Ishikawa (cell line): ENCODE results near the gene AP1M2.

Experiments
- CEBPB ChIP-seq: IDR thresholded peaks from 2 replicates; pipeline ENCODE4 v1.6.1; 2012
- CREB1 ChIP-seq: IDR thresholded peaks from 2 replicates; pipeline ENCODE4 v1.6.1; 2012; ENCODE audit warnings: low read depth
- EGR1 ChIP-seq: IDR thresholded peaks from 2 replicates; pipeline ENCODE4 v1.6.1; 2012
- EP300 ChIP-seq: IDR thresholded peaks from 2 replicates; pipeline ENCODE4 v1.6.1; 2012; ENCODE audit warnings: borderline replicate concordance
- FOXM1 ChIP-seq: IDR thresholded peaks from 2 replicates; pipeline ENCODE4 v1.6.1; 2012; ENCODE audit warnings: low read depth, borderline replicate concordance
- MAX ChIP-seq: IDR thresholded peaks from 2 replicates; pipeline ENCODE4 v1.6.1; 2012
- NFIC ChIP-seq: IDR thresholded peaks from 2 replicates; pipeline ENCODE4 v1.6.1; 2012
- RAD21 ChIP-seq: IDR thresholded peaks from 2 replicates; pipeline ENCODE4 v1.6.1; 2012; ENCODE audit warnings: low read depth
- REST ChIP-seq: IDR thresholded peaks from 2 replicates; pipeline ENCODE4 v1.6.1; 2012; ENCODE audit warnings: low read depth, mild to moderate bottlenecking
- TAF1 ChIP-seq: IDR thresholded peaks from 2 replicates; pipeline ENCODE4 v1.6.1; 2012; ENCODE audit warnings: low read depth, mild to moderate bottlenecking
- TCF12 ChIP-seq: IDR thresholded peaks from 2 replicates; pipeline ENCODE4 v1.6.1; 2012; ENCODE audit warnings: low read depth
- TEAD4 ChIP-seq: IDR thresholded peaks from 2 replicates; pipeline ENCODE4 v1.6.1; 2012
- YY1 ChIP-seq: IDR thresholded peaks from 2 replicates; pipeline ENCODE4 v1.6.1; 2012; ENCODE audit warnings: low read depth
- ZBTB7A ChIP-seq: IDR thresholded peaks from 2 replicates; pipeline ENCODE4 v1.6.1; 2012; ENCODE audit warnings: low read depth
- TF ChIP-seq, protein P1 (sequence below): IDR thresholded peaks from 2 replicates; pipeline ENCODE4 v1.6.1; 2012

The AP1M2 gene

GRCh38 chr19:10532457-10532856 is 54.7 kb downstream of the AP1M2 start:
- TF ChIP-seq EP300, result no peak
- no peak for TF ChIP-seq EGR1
- TF ChIP-seq TEAD4, result no peak
- TF ChIP-seq MAX, result no peak
- TF ChIP-seq YY1, result no peak
- no peak for TF ChIP-seq REST
- TF ChIP-seq CREB1, result no peak
- no peak for TF ChIP-seq TCF12

DNA sequence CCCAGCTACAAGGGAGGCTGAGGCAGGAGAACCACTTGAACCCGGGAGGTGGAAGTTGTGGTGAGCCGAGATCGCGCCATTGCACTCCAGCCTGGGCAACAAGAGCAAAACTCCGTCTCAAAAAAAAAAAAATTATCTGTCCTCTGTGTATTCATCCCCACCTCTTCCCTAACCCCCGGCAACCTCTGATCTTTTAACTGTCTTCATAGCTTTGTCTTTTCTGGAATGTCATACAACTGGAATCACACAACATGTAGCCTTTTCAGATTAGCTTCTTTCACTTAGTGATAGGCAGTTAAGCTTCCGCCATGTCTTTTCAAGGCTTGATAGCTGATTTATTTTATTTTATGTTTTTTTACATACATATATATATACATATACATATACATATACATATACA is 61.5 kb downstream of the AP1M2 start:
- TF ChIP-seq EP300, result no peak
- TF ChIP-seq ZBTB7A, result no peak
- no peak for TF ChIP-seq REST
- no peak for TF ChIP-seq NFIC
- TF ChIP-seq TEAD4, result no peak

DNA sequence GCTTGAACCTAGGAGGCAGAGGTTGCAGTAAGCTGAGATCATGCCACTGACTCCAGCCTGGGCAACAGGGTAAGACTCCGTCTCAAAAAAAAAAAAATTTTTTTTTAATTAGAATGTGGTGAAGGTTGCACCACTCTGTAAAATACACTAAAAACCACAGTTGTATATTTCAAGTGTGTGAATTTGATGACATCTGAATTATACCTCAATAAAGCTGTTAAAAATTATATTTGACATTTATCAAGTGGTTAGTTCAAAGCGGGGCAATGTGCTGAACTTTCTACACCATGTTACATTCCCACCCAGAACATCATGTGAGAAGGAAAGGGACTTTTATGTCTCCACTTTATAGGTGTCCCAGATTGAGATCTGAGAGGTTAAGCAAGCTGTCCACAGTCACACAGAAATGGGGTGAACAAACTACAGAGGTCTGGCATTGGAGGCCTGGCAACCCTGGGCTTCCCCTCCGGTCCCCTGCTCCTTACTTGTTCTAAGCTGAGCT is 63.9 kb downstream of the AP1M2 start:
- TF ChIP-seq RAD21 (no peak), CREB1 (no peak), EGR1 (no peak), REST (no peak), CEBPB (no peak), ZBTB7A (no peak), YY1 (no peak), TCF12 (no peak), EP300 (no peak), NFIC (no peak), TAF1 (no peak), TEAD4 (no peak), MAX (no peak), FOXM1 (no peak)
- TF ChIP-seq, protein P1, sequence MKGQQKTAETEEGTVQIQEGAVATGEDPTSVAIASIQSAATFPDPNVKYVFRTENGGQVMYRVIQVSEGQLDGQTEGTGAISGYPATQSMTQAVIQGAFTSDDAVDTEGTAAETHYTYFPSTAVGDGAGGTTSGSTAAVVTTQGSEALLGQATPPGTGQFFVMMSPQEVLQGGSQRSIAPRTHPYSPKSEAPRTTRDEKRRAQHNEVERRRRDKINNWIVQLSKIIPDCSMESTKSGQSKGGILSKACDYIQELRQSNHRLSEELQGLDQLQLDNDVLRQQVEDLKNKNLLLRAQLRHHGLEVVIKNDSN, result no peak
